OCI-LY7 (cell line): Measurements from ENCODE around the gene LPP.

Experiments
- EZH2phosphoT487 ChIP-seq: fragments of 200-600 bp; sonication (generic); IDR thresholded peaks from 2 replicates; pipeline ENCODE4 v1.6.1; 2018; ENCODE audit warnings: low read depth, borderline replicate concordance, mild to moderate bottlenecking, mixed run types, antibody characterized with exemption, low read length, moderate library complexity, mixed read lengths
- TF ChIP-seq, protein P1 (sequence below): fragments of 200-600 bp; sonication (generic); conservative IDR thresholded peaks from 2 replicates; pipeline ENCODE4 v1.5.1; 2014; ENCODE audit warnings: mild to moderate bottlenecking, antibody characterized with exemption, low read length, moderate library complexity, mixed read lengths

DNA sequence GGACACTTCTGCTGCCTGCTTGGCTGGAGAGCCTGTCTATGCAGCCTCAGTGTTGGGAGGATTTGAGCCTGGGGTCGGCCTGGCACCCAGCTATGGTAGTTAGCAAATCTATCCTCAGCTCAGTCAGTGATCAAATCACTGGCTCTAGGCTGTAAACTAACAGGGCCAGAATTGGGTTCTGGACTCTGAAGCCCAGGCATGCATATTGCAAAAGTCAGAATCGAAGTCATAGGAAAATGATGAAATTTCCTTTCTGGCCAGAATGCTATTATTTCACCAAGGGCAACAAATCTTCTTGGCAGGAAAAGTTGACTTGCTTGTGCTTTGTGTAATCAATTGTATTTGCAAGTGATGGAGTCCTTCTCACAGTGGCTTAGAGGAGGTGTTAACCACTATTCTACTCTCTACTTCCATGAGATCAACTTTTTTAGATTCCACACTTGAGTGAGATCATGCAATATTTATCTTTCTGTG lies 535.2 kb downstream of the LPP start:
- TF ChIP-seq, protein P1, sequence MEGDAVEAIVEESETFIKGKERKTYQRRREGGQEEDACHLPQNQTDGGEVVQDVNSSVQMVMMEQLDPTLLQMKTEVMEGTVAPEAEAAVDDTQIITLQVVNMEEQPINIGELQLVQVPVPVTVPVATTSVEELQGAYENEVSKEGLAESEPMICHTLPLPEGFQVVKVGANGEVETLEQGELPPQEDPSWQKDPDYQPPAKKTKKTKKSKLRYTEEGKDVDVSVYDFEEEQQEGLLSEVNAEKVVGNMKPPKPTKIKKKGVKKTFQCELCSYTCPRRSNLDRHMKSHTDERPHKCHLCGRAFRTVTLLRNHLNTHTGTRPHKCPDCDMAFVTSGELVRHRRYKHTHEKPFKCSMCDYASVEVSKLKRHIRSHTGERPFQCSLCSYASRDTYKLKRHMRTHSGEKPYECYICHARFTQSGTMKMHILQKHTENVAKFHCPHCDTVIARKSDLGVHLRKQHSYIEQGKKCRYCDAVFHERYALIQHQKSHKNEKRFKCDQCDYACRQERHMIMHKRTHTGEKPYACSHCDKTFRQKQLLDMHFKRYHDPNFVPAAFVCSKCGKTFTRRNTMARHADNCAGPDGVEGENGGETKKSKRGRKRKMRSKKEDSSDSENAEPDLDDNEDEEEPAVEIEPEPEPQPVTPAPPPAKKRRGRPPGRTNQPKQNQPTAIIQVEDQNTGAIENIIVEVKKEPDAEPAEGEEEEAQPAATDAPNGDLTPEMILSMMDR = no peak
- no peak for TF ChIP-seq EZH2phosphoT487
